Stimulated activated CD4-positive, alpha-beta T cell treated with anti-CD3 and anti-CD28 coated beads, Interleukin-15, amount 100 ng/mL, for 24 hours (primary cell): ENCODE results near the gene INPP5A.
"Not testable (repeated sequence)": the region's sequence is repeated elsewhere in the genome, so short reads cannot be mapped to it uniquely, and the experiment has no call there.

Experiments used
- DNase-seq: peaks from one replicate; pipeline ENCODE4 v3.0.0-alpha.2; 2020

The INPP5A gene

GRCh38 chr10:132810807-132811700 lies 273.5 kb downstream of the INPP5A start:
- DNase-seq = no peak

DNA sequence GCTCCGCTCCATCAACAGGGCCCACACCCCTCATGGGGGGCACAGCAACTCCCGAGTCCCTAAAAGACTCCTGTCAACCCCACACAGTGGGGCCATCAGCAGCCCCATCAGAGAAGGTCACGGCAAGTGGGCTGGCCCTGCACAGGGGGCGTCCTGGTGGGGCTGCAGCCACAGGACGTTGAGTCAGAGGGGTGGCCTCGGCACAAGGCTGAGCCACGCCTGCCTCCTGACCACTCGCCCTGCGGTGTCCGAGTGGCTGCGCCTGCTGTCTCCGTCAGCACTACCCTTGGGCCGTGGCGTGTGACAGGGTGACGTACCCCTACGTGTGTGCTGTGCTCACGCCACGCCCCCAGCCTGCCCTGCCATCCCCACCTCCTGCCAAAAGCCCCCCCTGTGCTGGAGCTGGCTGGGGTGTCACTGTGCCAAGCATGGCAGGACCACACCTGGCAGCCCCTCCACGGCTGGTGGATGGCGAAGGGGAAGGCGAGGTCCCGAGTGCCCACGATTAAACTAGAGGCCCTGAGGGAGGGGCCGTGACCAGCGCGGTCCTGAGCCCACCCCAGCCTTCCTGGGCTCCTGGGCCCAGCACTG lies 274.4 kb downstream of the INPP5A start:
- DNase-seq = no peak

DNA sequence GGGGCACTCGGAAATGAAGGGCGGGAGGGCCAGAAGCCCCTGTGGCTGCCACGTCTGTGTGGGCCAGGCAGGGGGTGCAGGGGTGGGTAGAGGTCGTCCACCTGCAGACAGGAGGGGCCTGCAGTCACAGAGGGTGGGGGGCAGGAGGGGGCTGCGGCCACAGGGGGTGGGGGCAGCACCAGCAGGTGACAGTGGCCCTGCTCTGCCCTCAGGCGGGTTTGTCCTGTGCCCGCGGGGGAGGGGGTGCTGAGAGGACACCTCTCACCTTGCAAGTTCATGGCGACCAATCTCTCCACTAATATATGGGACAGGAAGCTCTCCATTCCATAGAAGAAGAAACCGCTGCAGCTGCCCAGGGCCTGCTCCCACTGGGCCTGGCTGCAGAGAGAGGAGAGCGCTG lies 274.9 kb downstream of the INPP5A start:
- DNase-seq = no peak

- no peak for DNase-seq
Measured at GRCh38 chr10:132813001-132813401, 275.4 kb downstream of the INPP5A start.

DNA sequence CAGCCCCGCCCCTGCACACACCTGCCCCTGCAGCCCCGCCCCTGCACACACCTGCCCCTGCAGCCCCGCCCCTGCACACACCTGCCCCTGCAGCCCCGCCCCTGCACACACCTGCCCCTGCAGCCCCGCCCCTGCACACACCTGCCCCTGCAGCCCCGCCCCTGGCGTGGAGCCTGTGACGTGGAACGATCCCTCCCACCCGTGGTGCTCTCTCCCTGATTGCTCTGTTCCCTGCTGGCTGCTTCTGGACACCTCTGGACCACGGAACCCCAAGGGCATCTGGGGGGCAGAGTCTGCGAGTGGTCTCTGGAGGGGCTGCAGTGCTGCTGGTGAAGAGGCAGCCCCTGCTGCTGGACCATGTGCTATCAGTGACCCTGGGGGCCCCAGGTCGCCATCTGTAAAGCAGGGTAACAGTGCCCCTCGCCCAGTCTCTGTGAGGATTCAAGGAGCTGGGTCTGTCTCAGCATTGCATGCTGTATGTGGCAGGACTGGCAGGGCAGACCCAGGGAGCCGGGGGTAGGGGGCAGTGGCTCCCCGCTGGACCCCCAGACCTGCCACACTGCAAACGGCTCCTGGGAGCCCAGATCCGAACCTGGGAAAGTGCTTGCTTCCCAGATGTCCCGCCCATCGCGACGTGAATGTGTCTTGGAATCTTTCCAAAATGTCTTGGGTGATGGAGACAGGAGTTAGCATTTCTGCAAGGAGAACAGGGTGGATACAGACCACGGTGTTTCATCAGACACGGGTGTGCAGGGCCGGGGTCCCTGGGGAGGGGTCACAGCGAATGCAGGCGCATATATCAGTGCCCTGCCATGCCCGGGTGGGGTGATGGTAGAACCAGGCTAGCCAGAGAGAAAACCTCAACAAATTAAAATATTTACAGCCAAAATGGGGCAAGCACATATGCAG lies 276.2 kb downstream of the INPP5A start:
- no peak for DNase-seq

DNA sequence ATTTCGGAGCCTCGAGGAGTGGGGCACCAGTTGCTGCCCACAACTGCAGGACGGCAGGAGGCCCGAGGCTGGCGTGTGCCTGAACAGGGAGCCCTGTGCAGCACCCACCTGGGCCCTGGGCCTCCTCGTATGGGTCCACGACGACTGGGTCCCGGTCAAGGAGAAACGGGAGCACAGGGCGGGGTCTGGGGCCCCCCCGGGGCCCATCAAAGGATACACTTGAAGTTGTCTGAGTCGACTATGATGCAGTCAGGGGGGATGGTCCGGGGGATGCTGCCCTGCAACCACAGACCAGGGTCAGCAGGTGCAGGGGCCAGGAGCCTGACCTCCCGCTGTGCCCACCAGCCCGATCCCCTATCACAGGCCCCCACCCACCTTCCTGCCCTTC lies 276.9 kb downstream of the INPP5A start:
- no peak for DNase-seq

- no peak for DNase-seq
Measured at GRCh38 chr10:132815168-132815857, 277.7 kb downstream of the INPP5A start.

DNA sequence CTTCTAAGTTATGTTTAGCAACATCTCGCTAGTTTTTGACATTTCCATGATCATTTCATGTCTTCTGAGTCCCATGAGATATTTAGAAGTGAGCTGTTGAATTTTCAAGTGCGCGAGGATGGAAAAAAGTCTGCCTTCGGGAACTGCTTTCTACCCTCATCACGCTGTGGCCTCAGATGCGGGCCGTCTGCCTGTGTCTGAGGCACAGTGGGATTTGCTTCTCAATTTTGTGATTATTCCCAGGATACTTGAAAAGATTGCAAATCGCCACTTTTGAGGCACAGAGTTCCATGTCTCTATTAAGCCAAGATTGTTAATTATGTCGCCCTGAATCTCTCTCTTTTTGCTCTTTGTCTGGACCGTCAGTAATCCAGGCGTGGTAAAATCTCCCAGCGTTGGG lies 279.1 kb downstream of the INPP5A start:
- no peak for DNase-seq

- no peak for DNase-seq
Measured at GRCh38 chr10:132817701-132818211, 280.2 kb downstream of the INPP5A start.

DNA sequence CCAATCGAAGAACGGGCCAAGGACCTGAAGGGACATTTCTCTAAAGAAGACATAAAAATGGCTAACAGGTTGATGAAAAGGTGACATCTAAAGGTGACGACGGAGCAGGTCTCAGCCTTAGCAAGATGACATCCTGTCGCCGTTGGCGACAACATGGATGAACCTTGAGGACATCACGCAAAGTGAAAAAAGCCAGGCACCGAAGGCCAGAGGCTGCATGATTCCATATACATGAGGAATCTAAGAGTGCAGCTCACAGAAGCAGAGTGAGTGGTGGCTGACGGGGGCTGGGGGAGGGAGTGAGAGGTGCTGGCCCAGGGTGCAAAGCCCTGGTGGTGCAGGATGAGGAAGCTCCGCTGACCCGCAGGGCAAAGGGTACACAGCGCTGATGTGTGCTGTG lies 282.5 kb downstream of the INPP5A start:
- DNase-seq = no peak

GRCh38 chr10:132825783-132826523 lies 288.4 kb downstream of the INPP5A start:
- not testable (repeated sequence) for DNase-seq

- DNase-seq = no peak
Measured at GRCh38 chr10:132826524-132827422, 289.2 kb downstream of the INPP5A start.

- DNase-seq = no peak
Measured at GRCh38 chr10:132827423-132827789, 289.8 kb downstream of the INPP5A start.

DNA sequence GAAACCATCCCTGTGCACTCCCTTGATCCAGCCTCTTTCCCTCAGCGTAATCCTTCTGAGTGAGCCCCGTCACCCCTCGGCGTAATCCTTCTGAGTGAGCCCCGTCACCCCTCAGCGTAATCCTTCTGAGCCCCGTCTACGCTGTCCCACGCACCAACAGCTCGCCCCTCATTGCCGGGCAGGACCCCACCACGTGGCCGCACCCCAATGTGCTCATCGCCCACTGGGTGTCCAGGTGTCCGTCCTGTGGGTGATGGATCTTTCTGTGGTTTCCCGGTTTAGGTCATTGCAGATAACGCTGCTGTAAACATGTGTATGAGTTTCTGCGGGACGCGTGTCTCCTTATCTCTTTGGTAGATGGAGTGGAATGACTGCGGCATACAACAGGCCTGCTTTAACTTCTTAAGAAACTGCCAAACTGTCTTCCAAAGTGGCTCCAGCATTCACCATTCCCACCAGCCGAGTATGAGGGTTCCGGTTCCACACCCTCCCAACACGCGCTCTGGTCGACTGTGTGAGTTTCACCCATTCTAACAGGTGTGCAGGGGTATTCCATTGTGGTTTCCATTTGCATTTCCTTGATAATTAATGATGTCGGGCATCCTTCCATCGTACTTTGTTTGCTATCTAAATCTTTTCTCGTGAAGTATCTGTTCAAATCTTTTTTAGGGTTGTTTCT lies 290.4 kb downstream of the INPP5A start:
- DNase-seq = no peak

DNA sequence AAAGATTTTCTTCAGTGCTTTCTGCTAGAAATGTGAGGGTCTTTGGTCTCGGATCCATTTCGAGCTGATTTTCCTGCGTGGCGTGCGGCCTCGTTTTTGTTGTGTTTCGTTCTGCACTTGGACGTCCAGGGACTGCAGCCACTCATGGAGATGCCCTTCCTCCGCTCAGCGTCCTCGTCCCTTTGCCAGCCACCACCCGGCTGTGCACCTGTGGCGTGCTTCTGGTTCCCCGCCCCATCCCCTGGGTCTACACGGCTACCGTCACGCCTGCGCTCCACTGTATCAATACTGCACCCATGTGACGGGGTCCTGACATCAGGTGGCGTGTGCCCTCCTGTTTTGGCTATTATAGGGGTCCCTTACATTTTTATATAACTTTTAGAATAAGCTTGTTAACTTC lies 291.1 kb downstream of the INPP5A start:
- DNase-seq = no peak

DNA sequence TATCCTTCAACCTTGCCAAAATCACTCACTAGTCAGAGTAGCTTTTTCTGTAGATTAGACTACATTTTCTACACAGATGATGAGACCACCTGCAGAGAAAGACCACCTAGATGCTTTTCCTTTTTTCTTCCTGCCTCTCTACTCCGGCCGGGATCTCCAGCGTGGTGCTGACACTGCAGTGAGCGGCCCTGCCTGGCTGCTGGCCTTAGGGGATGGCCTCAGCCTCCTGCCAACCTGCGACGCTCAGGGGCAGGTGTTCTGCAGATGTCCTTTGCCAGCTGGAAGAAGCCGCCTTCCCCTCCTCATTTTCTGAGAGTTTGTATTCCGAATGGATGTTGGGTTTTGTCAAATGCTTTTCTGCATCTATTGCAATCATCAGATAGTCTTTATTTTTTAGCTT lies 291.8 kb downstream of the INPP5A start:
- DNase-seq = no peak

- no peak for DNase-seq
Measured at GRCh38 chr10:132832186-132832969, 294.8 kb downstream of the INPP5A start.
